Cerebellar nuclear complex (tissue), 1 donor: ENCODE results near the gene SH3PXD2A.

Experiments
- DNase-seq, 2 experiments: peaks; one replicate each; lab custom pipeline; 2025; lab: John Stamatoyannopoulos, UW

SH3PXD2A gene

GRCh38 chr10:103703941-103704919 is 151.1 kb downstream of the SH3PXD2A start:
- DNase-seq = peak in 1 of 2 experiments; percentile 28

- no peak for DNase-seq
These were observed 153.8 kb downstream of the SH3PXD2A start for GRCh38 chr10:103701380-103702222.

- DNase-seq = no peak
These were observed 155.0 kb downstream of the SH3PXD2A start for GRCh38 chr10:103700436-103700715.

- no peak for DNase-seq
These were observed 155.6 kb downstream of the SH3PXD2A start for GRCh38 chr10:103699611-103700435.

GRCh38 chr10:103698266-103698665 is 157.1 kb downstream of the SH3PXD2A start:
- no peak for DNase-seq

- no peak for DNase-seq
These were observed 157.6 kb downstream of the SH3PXD2A start for GRCh38 chr10:103697787-103698186.

GRCh38 chr10:103696411-103697145 is 158.8 kb downstream of the SH3PXD2A start:
- DNase-seq = no peak

GRCh38 chr10:103696094-103696410 is 159.3 kb downstream of the SH3PXD2A start:
- no peak for DNase-seq

- DNase-seq = no peak
These were observed 159.8 kb downstream of the SH3PXD2A start for GRCh38 chr10:103695584-103696005.

GRCh38 chr10:103693812-103694205 is 161.6 kb downstream of the SH3PXD2A start:
- DNase-seq = no peak

GRCh38 chr10:103692952-103693811 is 162.2 kb downstream of the SH3PXD2A start:
- no peak for DNase-seq

GRCh38 chr10:103692436-103692951 is 162.9 kb downstream of the SH3PXD2A start:
- no peak for DNase-seq

GRCh38 chr10:103691723-103692435 is 163.5 kb downstream of the SH3PXD2A start:
- DNase-seq = no peak

GRCh38 chr10:103691267-103691666 is 164.1 kb downstream of the SH3PXD2A start:
- DNase-seq = no peak

- DNase-seq = no peak
These were observed 165.1 kb downstream of the SH3PXD2A start for GRCh38 chr10:103690281-103690680.

- no peak for DNase-seq
These were observed 166.9 kb downstream of the SH3PXD2A start for GRCh38 chr10:103688491-103688890.

- DNase-seq = no peak
These were observed 167.7 kb downstream of the SH3PXD2A start for GRCh38 chr10:103687718-103688117.

- no peak for DNase-seq
These were observed 168.2 kb downstream of the SH3PXD2A start for GRCh38 chr10:103687172-103687571.

GRCh38 chr10:103685880-103686669 is 169.3 kb downstream of the SH3PXD2A start:
- peak in 1 of 2 experiments; percentile 63 for DNase-seq
